ENCODE data around the gene RAP1GDS1. TPM values are rescaled to one million over a fixed set of nuclear protein-coding genes. Genes with fewer than 3 reads are reported as not detected.

Gene RAP1GDS1
- total RNA-seq, 1 donor from 2014 or later, result 37.0 TPM

- intact Hi-C loops (cut with DNase I), result no loop called here
- H3K4me3 ChIP-seq, result no peak overlapping the region
- no peaks in the 10 kb centered on the region for H3K36me3 ChIP-seq
- no peak for ATAC-seq
- H3K27ac ChIP-seq, result no peak overlapping the region
- no peaks in the 10 kb centered on the region for H3K9me3 ChIP-seq
- no peak for TF ChIP-seq CTCF (IDR thresholded peaks at IDR 0.05)
- no peak for DNase-seq
- H3K4me1 ChIP-seq, result no peaks in the 10 kb centered on the region
- H3K27me3 ChIP-seq (ENCODE audit: low read depth), result no peaks in the 10 kb centered on the region
Measured at GRCh38 chr4:98482847-98483806, 221.9 kb downstream of the RAP1GDS1 start.

GRCh38 chr4:98484031-98484430, 222.8 kb downstream of the RAP1GDS1 start:
- Histone ChIP-seq H3K4me3 (no peak overlapping the region), H3K4me1 (no peaks in the 10 kb centered on the region), H3K27ac (no peak overlapping the region), H3K27me3 (ENCODE audit: low read depth) (no peaks in the 10 kb centered on the region), H3K9me3 (no peaks in the 10 kb centered on the region), H3K36me3 (no peaks in the 10 kb centered on the region)
- TF ChIP-seq CTCF (IDR thresholded peaks at IDR 0.05), result no peak
- DNase-seq (no peak), ATAC-seq (no peak)
- intact Hi-C loops (cut with DNase I), result no loop called here

- Histone ChIP-seq H3K4me1 (no peaks in the 10 kb centered on the region), H3K36me3 (no peaks in the 10 kb centered on the region), H3K27me3 (ENCODE audit: low read depth) (no peaks in the 10 kb centered on the region), H3K4me3 (no peak overlapping the region), H3K9me3 (no peaks in the 10 kb centered on the region), H3K27ac (no peak overlapping the region)
- intact Hi-C loops (cut with DNase I), result no loop called here
- ATAC-seq, result no peak
- no peak for TF ChIP-seq CTCF (IDR thresholded peaks at IDR 0.05)
- no peak for DNase-seq
Measured at GRCh38 chr4:98485816-98486345, 224.7 kb downstream of the RAP1GDS1 start.

GRCh38 chr4:98490251-98490650, 229.1 kb downstream of the RAP1GDS1 start:
- H3K27ac ChIP-seq, result no peak overlapping the region
- intact Hi-C loops (cut with DNase I), result no loop called here
- no peak for TF ChIP-seq CTCF (IDR thresholded peaks at IDR 0.05)
- H3K4me3 ChIP-seq, result no peak overlapping the region
- DNase-seq (no peak), ATAC-seq (no peak)
- H3K36me3 ChIP-seq, result no peaks in the 10 kb centered on the region
- H3K27me3 ChIP-seq (ENCODE audit: low read depth), result no peaks in the 10 kb centered on the region
- H3K4me1 ChIP-seq, result no peaks in the 10 kb centered on the region
- H3K9me3 ChIP-seq, result no peaks in the 10 kb centered on the region

- no peaks in the 10 kb centered on the region for H3K4me1 ChIP-seq
- ATAC-seq (no peak), DNase-seq (no peak)
- no peak overlapping the region for H3K4me3 ChIP-seq
- no peaks in the 10 kb centered on the region for H3K9me3 ChIP-seq
- H3K27me3 ChIP-seq (ENCODE audit: low read depth), result no peaks in the 10 kb centered on the region
- TF ChIP-seq CTCF (IDR thresholded peaks at IDR 0.05), result no peak
- intact Hi-C loops (cut with DNase I), result no loop called here
- no peaks in the 10 kb centered on the region for H3K36me3 ChIP-seq
- H3K27ac ChIP-seq, result no peak overlapping the region
Measured at GRCh38 chr4:98491899-98492559, 230.8 kb downstream of the RAP1GDS1 start.

Measured in lower lobe of right lung (tissue), 2 donors.